GM21381 (cell line): ENCODE data around the gene GALNT9.

Experiments
- ATAC-seq: cut with Tn5 transposase; IDR thresholded peaks from one replicate; pipeline ENCODE4 v1.9.1; 2021; ENCODE audit warnings: mild to moderate bottlenecking, moderate library complexity; ENCODE audit not compliant: unreplicated experiment

Gene GALNT9

GRCh38 chr12:132282031-132282949, 47.1 kb downstream of the GALNT9 start:
- no peak for ATAC-seq

GRCh38 chr12:132281038-132281437, 48.4 kb downstream of the GALNT9 start:
- no peak for ATAC-seq

GRCh38 chr12:132280406-132280805, 49.0 kb downstream of the GALNT9 start:
- no peak for ATAC-seq

GRCh38 chr12:132279930-132280329, 49.5 kb downstream of the GALNT9 start:
- no peak for ATAC-seq

- ATAC-seq = no peak
Observed at GRCh38 chr12:132279184-132279889, 50.1 kb downstream of the GALNT9 start.

- ATAC-seq = no peak
Observed at GRCh38 chr12:132278401-132279183, 50.8 kb downstream of the GALNT9 start.

- no peak for ATAC-seq
Observed at GRCh38 chr12:132277949-132278348, 51.4 kb downstream of the GALNT9 start.

- no peak for ATAC-seq
Observed at GRCh38 chr12:132277374-132277941, 51.9 kb downstream of the GALNT9 start.

GRCh38 chr12:132276827-132277373, 52.5 kb downstream of the GALNT9 start:
- no peak for ATAC-seq

- no peak for ATAC-seq
Observed at GRCh38 chr12:132276066-132276826, 53.1 kb downstream of the GALNT9 start.

GRCh38 chr12:132275631-132276030, 53.8 kb downstream of the GALNT9 start:
- no peak for ATAC-seq

GRCh38 chr12:132275110-132275531, 54.3 kb downstream of the GALNT9 start:
- no peak for ATAC-seq

- no peak for ATAC-seq
Observed at GRCh38 chr12:132273992-132274334, 55.4 kb downstream of the GALNT9 start.

GRCh38 chr12:132272711-132273110, 56.7 kb downstream of the GALNT9 start:
- ATAC-seq = no peak

GRCh38 chr12:132271755-132272092, 57.7 kb downstream of the GALNT9 start:
- ATAC-seq = no peak

GRCh38 chr12:132270969-132271754, 58.2 kb downstream of the GALNT9 start:
- ATAC-seq = no peak

- ATAC-seq = no peak
Observed at GRCh38 chr12:132270516-132270915, 58.9 kb downstream of the GALNT9 start.

GRCh38 chr12:132269271-132269968, 60.0 kb downstream of the GALNT9 start:
- ATAC-seq = no peak

GRCh38 chr12:132268674-132269073, 60.7 kb downstream of the GALNT9 start:
- ATAC-seq = no peak
